K562 (cell line): ENCODE results near the gene MAK. TPM values are rescaled to one million over a fixed set of nuclear protein-coding genes. Genes with fewer than 3 reads are reported as not detected.

Experiments
- ATAC-seq: fragments of 200-7000 bp; cut with Tn5 transposase; 3 replicates; pipeline ENCODE4 v1.9.1; 2020; ENCODE audit warnings: moderate library complexity
- BruUV-seq: library from RNA; stranded (reverse); fragments of 400-500 nt; replicated peaks from 2 replicates; lab custom pipeline; 2021; lab: Mats Ljungman, UMichigan
- CTCF ChIA-PET: fragments of 300-600 bp; formaldehyde crosslinking; extraction: SDS; loops from one replicate; lab custom pipeline; 2021; ENCODE audit warnings: low intra/inter-chr PET ratio; lab: Yijun Ruan, JAX
- POLR2A ChIA-PET: fragments of 300-600, 350-650 bp; sonication (Branson Sonifier 250); formaldehyde crosslinking; extraction: SDS; loops from one replicate; lab custom pipeline; 2021; ENCODE audit warnings: antibody characterized with exemption, inconsistent platforms; lab: Yijun Ruan, JAX
- DNase-seq, 4 experiments: peaks; one replicate each; pipeline versions ENCODE4 v3.0.0 to v3.0.0-alpha.2; 2011 to 2018; ENCODE audit warnings: low spot score in 3 of 4, mixed read lengths in 3 of 4; ENCODE audit errors: extremely low read depth in 1 of 4
- FAIRE-seq: peaks from 2 replicates; lab custom pipeline; 2011; peaks lifted over from hg19 to GRCh38; lab: Jason Lieb, UNC
- H2AFZ ChIP-seq: 2 replicates; pipeline ENCODE4 v1.6.0; 2011; ENCODE audit warnings: low read depth, low read length, control low read depth, inconsistent platforms
- H3K27ac ChIP-seq: fragments of 200-600 bp; 3 replicates; pipeline ENCODE4 v1.8.0; 2011; ENCODE audit warnings: low read depth, mild to moderate bottlenecking, control low read depth, inconsistent platforms, low read length, moderate library complexity, mixed read lengths; ENCODE audit errors: extremely low read depth
- H3K27me3 ChIP-seq, 2 experiments: fragments of 300-600 bp in 1 of 2; 2 replicates in 1 of 2; 3 replicates in 1 of 2; pipeline versions ENCODE4 v1.6.0 to v1.8.0; 2011; ENCODE audit warnings: inconsistent platforms in 2 of 2, low read length in 2 of 2, mild to moderate bottlenecking in 1 of 2, mixed read lengths in 1 of 2, moderate library complexity in 1 of 2; ENCODE audit not compliant: control insufficient read depth in 2 of 2, insufficient read depth in 2 of 2
- H3K36me3 ChIP-seq: fragments of 300-600 bp; 3 replicates; pipeline ENCODE4 v1.8.0; 2011; ENCODE audit warnings: mild to moderate bottlenecking, low read length, inconsistent platforms; ENCODE audit not compliant: control insufficient read depth, insufficient read depth
- H3K4me1 ChIP-seq, 2 experiments: fragments of 200-600 bp in 1 of 2; replicated peaks in 1 of 2; 2 replicates in 1 of 2; 3 replicates in 1 of 2; pipeline versions ENCODE4 v1.5.1 to v1.8.0; 2011; ENCODE audit warnings: inconsistent platforms in 2 of 2, low read length in 2 of 2, mild to moderate bottlenecking in 1 of 2, mixed read lengths in 1 of 2, moderate library complexity in 1 of 2; ENCODE audit not compliant: control insufficient read depth in 2 of 2, insufficient read depth in 2 of 2
- H3K4me2 ChIP-seq: 2 replicates; pipeline ENCODE4 v1.6.1; 2011; ENCODE audit warnings: low read length, control low read depth, inconsistent platforms, mixed read lengths; ENCODE audit not compliant: insufficient read depth
- H3K4me3 ChIP-seq: fragments of 200-600 bp; sonication (generic), shearing (Covaris generic); 2 replicates; pipeline ENCODE4 v1.5.1; 2016; ENCODE audit warnings: control low read depth, inconsistent platforms
- H3K79me2 ChIP-seq: fragments of 200-600 bp; 3 replicates; pipeline ENCODE4 v1.8.0; 2011; ENCODE audit warnings: low read length, inconsistent platforms; ENCODE audit not compliant: control insufficient read depth, insufficient read depth
- H3K9ac ChIP-seq, 2 experiments: 2 replicates each; pipeline versions ENCODE4 v1.6.0 to v1.6.1; 2011; ENCODE audit warnings: low read depth in 2 of 2, low read length in 2 of 2, control low read depth in 1 of 2, inconsistent platforms in 1 of 2, mild to moderate bottlenecking in 1 of 2, mixed read lengths in 1 of 2; ENCODE audit not compliant: insufficient read depth in 1 of 2
- H3K9me1 ChIP-seq: one replicate; pipeline ENCODE4 v1.6.0; 2011; ENCODE audit warnings: inconsistent platforms, mild to moderate bottlenecking, low read length, moderate library complexity; ENCODE audit not compliant: control insufficient read depth, insufficient read depth
- H3K9me3 ChIP-seq: replicated peaks from 2 replicates; pipeline ENCODE4 v1.5.1; 2011; ENCODE audit warnings: low read depth, low read length, inconsistent platforms; ENCODE audit not compliant: control insufficient read depth, insufficient read depth
- H4K20me1 ChIP-seq: replicated peaks from 2 replicates; pipeline ENCODE4 v1.6.1; 2011; ENCODE audit warnings: low read length, inconsistent platforms, mixed read lengths; ENCODE audit not compliant: control insufficient read depth, insufficient read depth
- ATF3 ChIP-seq, 2 experiments: fragments of 450-650 bp in 1 of 2; sonication (generic) in 1 of 2; formaldehyde crosslinking in 1 of 2; IDR thresholded peaks in 1 of 2; conservative IDR thresholded peaks in 1 of 2; 2 replicates each; pipeline versions ENCODE4 v1.6.1 to v1.8.1; 2016 to 2023; ENCODE audit warnings: mild to moderate bottlenecking in 2 of 2, moderate library complexity in 2 of 2, inconsistent platforms in 1 of 2, missing genetic modification reagents in 1 of 2
- C11orf30 ChIP-seq: fragments of 450-650 bp; IDR thresholded peaks from 2 replicates; pipeline ENCODE4 v1.6.1; 2016; ENCODE audit warnings: low read depth, mild to moderate bottlenecking
- CBFB ChIP-seq: sonication (generic); formaldehyde crosslinking; IDR thresholded peaks from 2 replicates; pipeline ENCODE4 v1.4.0; 2020; ENCODE audit warnings: mild to moderate bottlenecking, missing genetic modification reagents
- ELF1 ChIP-seq: fragments of 200-800 bp; sonication (Bioruptor generic); IDR thresholded peaks from 2 replicates; pipeline ENCODE4 v1.6.1; 2016; ENCODE audit warnings: missing genetic modification characterization, missing compliant biosample characterization
- HBP1 ChIP-seq: fragments of 450-650 bp; formaldehyde crosslinking; IDR thresholded peaks from 2 replicates; pipeline ENCODE4 v1.4.0; 2022; ENCODE audit warnings: missing genetic modification characterization
- NR1H2 ChIP-seq: sonication (generic); formaldehyde crosslinking; IDR thresholded peaks from 2 replicates; pipeline ENCODE4 v1.4.0; 2020; ENCODE audit warnings: mild to moderate bottlenecking, missing genetic modification reagents
- POLR3G ChIP-seq: IDR thresholded peaks from 2 replicates; pipeline ENCODE4 v1.6.1; 2011; ENCODE audit not compliant: insufficient read length, insufficient replicate concordance; ENCODE audit errors: extremely low read depth
- RFX1 ChIP-seq: fragments of 450-650 bp; IDR thresholded peaks from 2 replicates; pipeline ENCODE4 v1.6.1; 2016; ENCODE audit warnings: mild to moderate bottlenecking, moderate library complexity
- SMARCB1 ChIP-seq: IDR thresholded peaks from 2 replicates; pipeline ENCODE4 v1.6.1; 2011; ENCODE audit warnings: improper control_type of control experiment, low read depth; ENCODE audit not compliant: insufficient read length
- ZNF217 ChIP-seq: sonication (generic); formaldehyde crosslinking; IDR thresholded peaks from 2 replicates; pipeline ENCODE4 v1.8.0; 2022; ENCODE audit warnings: mild to moderate bottlenecking, missing genetic modification reagents
- ZNF316 ChIP-seq: fragments of 450-650 bp; IDR thresholded peaks from 2 replicates; pipeline ENCODE4 v1.6.1; 2016
- ZNF76 ChIP-seq: fragments of 250-450 bp; sonication (Bioruptor Pico); IDR thresholded peaks from 2 replicates; pipeline ENCODE4 v1.4.0; 2020; ENCODE audit warnings: mild to moderate bottlenecking, moderate library complexity, borderline replicate concordance
- WGBS: fragments of 100-300 bp; shearing (Covaris generic); methylation state at CpG from one replicate; pipeline ENCODE4 v1.1.6; 2016; ENCODE audit warnings: low coverage, mixed read lengths; ENCODE audit not compliant: insufficient coverage; ENCODE audit errors: missing lambda C conversion rate; 5-methylcytosine and 5-hydroxymethylcytosine counted together
- in situ Hi-C: fragments of 300-500 bp; cut with MboI; formaldehyde crosslinking; loops from 4 replicates; pipeline ENCODE4 v1.15.0; 2018; ENCODE audit warnings: inconsistent platforms, mixed read lengths
- intact Hi-C: fragments of 100-400 bp; cut with micrococcal nuclease; formaldehyde crosslinking; loops from 2 replicates; pipeline ENCODE4 v1.14.2; 2022
- polyA plus RNA-seq, 8 experiments: library from polyadenylated mRNA; depleted of rRNA in 4 of 8; stranded (reverse) in 5 of 8; unstranded in 3 of 8; fragments of >200 nt; fragmentation: Nextera tagmentation in 2 of 8; fragmentation: Illumina TruSeq in 1 of 8; extraction: Ambion mirVana in 2 of 8; extraction: Trizol in 1 of 8; gene quantifications; 2 replicates each; pipeline versions ENCODE4 v1.2.1 to v1.2.3, GENCODE V29; 2011 to 2014; ENCODE audit warnings: inconsistent platforms in 1 of 8, missing spikeins in 1 of 8
- total RNA-seq, 7 experiments: library from RNA; depleted of rRNA in 6 of 7; stranded (reverse); fragments of >200 nt in 6 of 7; fragmentation: Illumina TruSeq in 2 of 7; extraction: Trizol in 2 of 7; gene quantifications; 2 replicates each; pipeline versions ENCODE4 v1.2.1 to v1.2.3, GENCODE V29; 2011 to 2021; ENCODE audit warnings: low replicate concordance in 1 of 7

Gene MAK
- total and polyA plus RNA-seq, 9 of the 15 experiments (the other 6 are each of a cell fraction or from before 2014, with no cell fraction given): 0.25 to 1.1 (median 0.53) TPM

- Histone ChIP-seq H2AFZ (no peak overlapping the region), H4K20me1 (no peaks in the 10 kb centered on the region), H3K4me1 (peaks cover 0 to 3% of the 10 kb centered on the region in 2 experiments; a peak in 2 of 5 replicates), H3K4me2 (no peak overlapping the region), H3K4me3 (no peak overlapping the region), H3K9ac (no peak overlapping the region), H3K9me3 (no peaks in the 10 kb centered on the region), H3K9me1 (no peaks in the 10 kb centered on the region), H3K36me3 (peaks cover 2% of the 10 kb centered on the region; the same call in 2 of the 3 replicates), H3K79me2 (no peaks in the 10 kb centered on the region), H3K27ac (no peak overlapping the region), H3K27me3 (no peaks in the 10 kb centered on the region)
- no peak for DNase-seq
- BruUV-seq: no TSS peak
- intact Hi-C loops: no loop called here
- TF ChIP-seq CBFB (CRISPR knock-in tag): no peak
- in situ Hi-C loops: no loop called here
- POLR2A ChIA-PET: no interaction called here
- CTCF ChIA-PET: interaction anchor here (0.7 kb wide), 1 partner anchor 10 kb away, joined by 4 read pairs; no protein-coding TSS in a partner anchor
- WGBS: 78% methylated on average over 5 of the region's 5 CpGs
- no peak for FAIRE-seq
- ATAC-seq: no peak
Measured at GRCh38 chr6:10791673-10792072, 46.7 kb downstream of the MAK start.

- DNase-seq (no peak), FAIRE-seq (no peak), ATAC-seq (no peak)
- TF ChIP-seq ATF3 (IDR thresholded peaks at IDR 0.05) (no peak), ATF3 (CRISPR knock-in tag; conservative IDR thresholded peaks at IDR 0.05) (no peak), ELF1 (tag) (no peak), POLR3G (no peak), ZNF76 (CRISPR knock-in tag) (no peak), HBP1 (CRISPR knock-in tag) (no peak), NR1H2 (CRISPR knock-in tag) (no peak), C11orf30 (no peak), RFX1 (no peak), ZNF217 (CRISPR knock-in tag) (no peak), ZNF316 (no peak), SMARCB1 (no peak)
- WGBS: 96% methylated on average over 7 of the region's 8 CpGs
- H3K4me2 ChIP-seq: no peak overlapping the region
- no TSS peak for BruUV-seq
- H3K9me3 ChIP-seq: no peaks in the 10 kb centered on the region
- intact Hi-C loops: no loop called here
- H4K20me1 ChIP-seq: no peaks in the 10 kb centered on the region
- peaks cover 31% of the 10 kb centered on the region for H3K36me3 ChIP-seq
- no peak overlapping the region for H3K4me3 ChIP-seq
- in situ Hi-C loops: no loop called here
- no peak overlapping the region for H3K27ac ChIP-seq
- H3K27me3 ChIP-seq: no peaks in the 10 kb centered on the region
- ChIA-PET CTCF (no interaction called here), POLR2A (no interaction called here)
- no peak overlapping the region for H2AFZ ChIP-seq
- H3K9ac ChIP-seq: no peak overlapping the region
- H3K79me2 ChIP-seq: no peaks in the 10 kb centered on the region
- H3K4me1 ChIP-seq: no peaks in the 10 kb centered on the region
- no peaks in the 10 kb centered on the region for H3K9me1 ChIP-seq
Measured at GRCh38 chr6:10779076-10779475, 59.3 kb downstream of the MAK start.
